Measurements from ENCODE around the gene AHCYL1. TPM values are rescaled to one million over a fixed set of nuclear protein-coding genes. Genes with fewer than 3 reads are reported as not detected.

Gene AHCYL1
- total RNA-seq, 1 donor from 2014 or later, result 31.6 TPM

DNA sequence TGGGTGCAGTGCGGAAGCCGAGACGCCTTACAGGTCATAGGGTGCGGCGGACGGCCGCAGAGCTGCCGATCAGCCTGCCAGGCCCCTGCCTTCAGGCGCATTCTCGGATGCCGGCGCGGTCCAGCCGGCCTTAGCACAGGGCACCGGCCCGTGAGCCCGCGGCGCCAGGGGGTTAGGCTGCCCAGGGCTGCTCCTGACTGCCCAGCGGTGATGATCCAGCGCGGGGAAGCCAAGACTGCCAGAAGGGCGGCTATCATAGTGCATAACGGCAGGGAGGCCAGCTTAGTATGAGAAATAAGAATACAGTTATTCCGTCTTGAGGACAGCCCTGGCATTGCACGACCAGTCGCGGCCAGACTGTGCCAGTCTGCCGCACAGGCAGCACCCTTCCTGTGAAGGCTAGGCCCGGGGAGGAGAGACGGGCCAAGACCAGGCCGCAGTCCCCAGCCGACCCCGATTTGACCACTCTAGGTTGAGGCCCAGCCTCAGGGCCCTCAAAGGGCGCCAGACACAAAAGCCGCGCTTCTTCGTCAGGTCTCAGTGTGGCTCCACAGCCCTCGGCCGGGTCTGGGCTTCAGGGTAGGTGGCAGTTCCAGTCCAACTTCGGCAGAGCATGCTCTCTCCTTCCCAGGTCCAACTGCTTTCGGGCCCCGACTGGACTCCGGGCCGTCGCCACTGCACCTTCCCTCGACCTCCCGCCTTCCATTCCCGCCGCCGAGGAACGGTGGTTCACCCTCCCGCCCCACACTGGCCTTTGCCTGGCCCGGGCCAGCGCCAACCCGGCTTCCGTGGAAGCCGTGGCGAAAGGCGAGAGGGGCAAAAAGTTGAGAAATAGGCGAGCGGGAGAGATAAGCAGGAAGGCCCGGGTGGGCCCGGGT, 85.1 kb downstream of the AHCYL1 start:
- TF ChIP-seq, protein P1, sequence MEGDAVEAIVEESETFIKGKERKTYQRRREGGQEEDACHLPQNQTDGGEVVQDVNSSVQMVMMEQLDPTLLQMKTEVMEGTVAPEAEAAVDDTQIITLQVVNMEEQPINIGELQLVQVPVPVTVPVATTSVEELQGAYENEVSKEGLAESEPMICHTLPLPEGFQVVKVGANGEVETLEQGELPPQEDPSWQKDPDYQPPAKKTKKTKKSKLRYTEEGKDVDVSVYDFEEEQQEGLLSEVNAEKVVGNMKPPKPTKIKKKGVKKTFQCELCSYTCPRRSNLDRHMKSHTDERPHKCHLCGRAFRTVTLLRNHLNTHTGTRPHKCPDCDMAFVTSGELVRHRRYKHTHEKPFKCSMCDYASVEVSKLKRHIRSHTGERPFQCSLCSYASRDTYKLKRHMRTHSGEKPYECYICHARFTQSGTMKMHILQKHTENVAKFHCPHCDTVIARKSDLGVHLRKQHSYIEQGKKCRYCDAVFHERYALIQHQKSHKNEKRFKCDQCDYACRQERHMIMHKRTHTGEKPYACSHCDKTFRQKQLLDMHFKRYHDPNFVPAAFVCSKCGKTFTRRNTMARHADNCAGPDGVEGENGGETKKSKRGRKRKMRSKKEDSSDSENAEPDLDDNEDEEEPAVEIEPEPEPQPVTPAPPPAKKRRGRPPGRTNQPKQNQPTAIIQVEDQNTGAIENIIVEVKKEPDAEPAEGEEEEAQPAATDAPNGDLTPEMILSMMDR (IDR thresholded peaks at IDR 0.05; ENCODE audit: insufficient read depth, low read length, severe bottlenecking), result no peak
- H3K27me3 ChIP-seq (ENCODE audit: control insufficient read depth, insufficient read depth, low read length), result peaks cover 42% of the 10 kb centered on the region

DNA sequence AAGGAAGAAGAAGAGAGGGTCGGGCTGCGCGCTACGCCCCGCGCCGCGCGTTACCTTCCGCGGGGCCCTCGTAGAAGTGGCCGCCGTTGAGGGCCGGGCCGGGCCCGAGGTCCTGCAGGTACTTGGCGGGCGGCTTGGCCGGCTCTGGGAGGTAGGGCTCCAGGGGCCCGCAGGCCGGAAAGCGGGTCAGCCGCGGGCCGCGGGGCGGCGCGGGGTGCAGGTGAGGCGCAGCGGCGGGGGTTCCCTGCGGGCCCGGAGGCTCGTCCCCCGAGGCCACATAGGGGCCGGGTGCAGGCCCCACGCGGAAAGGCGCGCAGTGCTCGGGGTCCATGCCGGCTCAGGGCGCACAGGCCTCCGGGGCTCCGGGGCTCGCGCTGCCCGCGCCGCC, 85.7 kb downstream of the AHCYL1 start:
- FAIRE-seq (no peak), DNase-seq (ENCODE audit: low read depth) (no peak)
- no peak overlapping the region for H3K4me3 ChIP-seq (ENCODE audit: low read depth, low read length)
- H3K27me3 ChIP-seq (ENCODE audit: control insufficient read depth, insufficient read depth, low read length), result peaks cover 42% of the 10 kb centered on the region
- no peaks in the 10 kb centered on the region for H3K36me3 ChIP-seq (ENCODE audit: control insufficient read depth, insufficient read depth, low read length)
- TF ChIP-seq, protein P1 (IDR thresholded peaks at IDR 0.05; ENCODE audit: insufficient read depth, low read length, severe bottlenecking), result no peak

More for the DNA sequence above, 85.1 kb downstream of the AHCYL1 start:
- no peak for FAIRE-seq
- DNase-seq (ENCODE audit: low read depth), result no peak
- no peak overlapping the region for H3K4me3 ChIP-seq (ENCODE audit: low read depth, low read length)
- no peaks in the 10 kb centered on the region for H3K36me3 ChIP-seq (ENCODE audit: control insufficient read depth, insufficient read depth, low read length)

DNA sequence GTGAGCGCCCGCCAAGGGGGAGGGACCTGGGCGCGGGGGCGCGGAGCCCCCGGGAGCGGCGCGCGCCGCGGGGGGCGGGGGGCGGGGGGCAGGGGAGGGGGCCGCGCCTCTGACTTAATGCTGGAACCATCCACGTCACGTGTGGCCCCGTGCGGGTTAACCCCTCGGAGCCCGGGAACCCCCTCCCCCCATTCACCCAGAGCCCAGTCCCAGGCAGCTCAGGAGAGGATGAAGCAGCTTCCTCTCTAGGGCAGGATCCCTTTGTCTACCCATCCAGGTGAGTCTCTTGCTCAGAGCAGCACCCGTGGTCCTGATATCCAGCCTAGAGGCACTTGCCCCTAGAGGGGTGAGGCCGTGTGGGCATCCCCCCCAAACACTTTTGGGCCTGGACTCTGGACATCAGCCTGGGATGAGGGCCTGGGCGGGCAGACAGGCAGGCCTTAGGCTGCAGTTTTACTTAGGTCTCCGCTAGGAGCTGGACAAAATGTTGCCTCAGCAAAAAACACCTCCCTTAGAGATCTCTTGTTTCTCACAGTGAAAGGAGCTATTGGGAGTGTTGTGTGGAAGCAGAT, 86.2 kb downstream of the AHCYL1 start, which contains the start of gene ALX3:
Gene ALX3 (minus strand): TSS at position 2 of the 572 bp plus-strand sequence. CDS start 60 bp downstream, outside the sequence.
- H3K4me3 ChIP-seq (ENCODE audit: low read depth, low read length), result no peak within 1 kb of the TSS
- H3K27me3 ChIP-seq (ENCODE audit: control insufficient read depth, insufficient read depth, low read length), result peaks cover 42% of the 10 kb centered on the region
- TF ChIP-seq, protein P1 (IDR thresholded peaks at IDR 0.05; ENCODE audit: insufficient read depth, low read length, severe bottlenecking), result no peak
- FAIRE-seq, result no peak
- no peaks in the 10 kb centered on the region for H3K36me3 ChIP-seq (ENCODE audit: control insufficient read depth, insufficient read depth, low read length)
- no peak for DNase-seq (ENCODE audit: low read depth)

Other genes starting within 250 kb of the AHCYL1 start
- gene GSTM3, start 243.7 kb upstream of the AHCYL1 start, total RNA-seq, result 4.7 TPM in 2 replicates
- not detected in 2 replicates for gene EPS8L3, start 220.8 kb upstream of the AHCYL1 start, total RNA-seq
- gene CSF1, start 73.9 kb upstream of the AHCYL1 start, total RNA-seq, result 1.1 and 1.3 TPM in 2 replicates
- 39.4 and 44.5 TPM in 2 replicates for gene STRIP1, start 49.9 kb downstream of the AHCYL1 start, total RNA-seq
- gene ALX3, start 85.9 kb downstream of the AHCYL1 start, total RNA-seq, result not detected in 2 replicates
- gene UBL4B, start 127.7 kb downstream of the AHCYL1 start, total RNA-seq, result not detected in 2 replicates
- 0.53 TPM in 1 of 2 replicates, not detected in the other for gene SLC6A17, start 165.7 kb downstream of the AHCYL1 start, total RNA-seq
- 0.51 and 0.53 TPM in 2 replicates for gene KCNC4, start 225.5 kb downstream of the AHCYL1 start, total RNA-seq

Data from bronchial epithelial cell (primary cell).